Fibroblast of lung (primary cell): ENCODE measurements around the gene ORAI1. TPM values are rescaled to one million over a fixed set of nuclear protein-coding genes. Genes with fewer than 3 reads are reported as not detected.

Experiments
- DNase-seq, 2 donors: peaks; one replicate each; pipeline versions ENCODE4 v3.0.0 to v3.0.0-alpha.2; 2010; ENCODE audit warnings: low read depth in 2 of 2
- H2AFZ ChIP-seq: 2 replicates; pipeline ENCODE4 v1.5.1; 2012; ENCODE audit warnings: low read length, control low read depth, inconsistent platforms
- H3K27ac ChIP-seq: 2 replicates; pipeline ENCODE4 v1.5.1; 2011; ENCODE audit warnings: low read length, control low read depth; ENCODE audit not compliant: insufficient read depth
- H3K27me3 ChIP-seq: 2 replicates; pipeline ENCODE4 v1.5.1; 2011; ENCODE audit warnings: mild to moderate bottlenecking, low read length; ENCODE audit not compliant: control insufficient read depth, insufficient read depth
- H3K36me3 ChIP-seq: 2 replicates; pipeline ENCODE4 v1.5.1; 2011; ENCODE audit warnings: low read length; ENCODE audit not compliant: control insufficient read depth, insufficient read depth
- H3K4me1 ChIP-seq: 2 replicates; pipeline ENCODE4 v1.5.1; 2011; ENCODE audit warnings: low read length; ENCODE audit not compliant: control insufficient read depth, insufficient read depth; ENCODE audit errors: extremely low read depth
- H3K4me2 ChIP-seq: 2 replicates; pipeline ENCODE4 v1.5.1; 2011; ENCODE audit warnings: low read length, control low read depth; ENCODE audit not compliant: insufficient read depth; ENCODE audit errors: extremely low read depth
- H3K4me3 ChIP-seq, 4 experiments: fragments of 200-600 bp in 1 of 4; sonication (generic) in 1 of 4; replicated peaks in 1 of 4; 2 replicates each; pipeline ENCODE4 v1.5.1; 2011 to 2016; ENCODE audit warnings: low read length in 4 of 4, low read depth in 3 of 4, mild to moderate bottlenecking in 3 of 4, control low read depth in 2 of 4, inconsistent platforms in 1 of 4, mixed read lengths in 1 of 4; ENCODE audit not compliant: insufficient read depth in 1 of 4; ENCODE audit errors: control extremely low read depth in 1 of 4
- H3K79me2 ChIP-seq: 2 replicates; pipeline ENCODE4 v1.5.1; 2012; ENCODE audit warnings: mild to moderate bottlenecking, low read length, inconsistent platforms; ENCODE audit not compliant: control insufficient read depth, insufficient read depth
- H3K9ac ChIP-seq: 2 replicates; pipeline ENCODE4 v1.5.1; 2011; ENCODE audit warnings: mild to moderate bottlenecking, low read length, control low read depth; ENCODE audit not compliant: insufficient read depth
- H3K9me3 ChIP-seq: 2 replicates; pipeline ENCODE4 v1.5.1; 2012; ENCODE audit warnings: low read depth, low read length; ENCODE audit not compliant: control insufficient read depth, insufficient read depth
- H4K20me1 ChIP-seq: 2 replicates; pipeline ENCODE4 v1.5.1; 2011; ENCODE audit warnings: low read length; ENCODE audit not compliant: control insufficient read depth, insufficient read depth; ENCODE audit errors: extremely low read depth
- EZH2 ChIP-seq: IDR thresholded peaks from 2 replicates; pipeline ENCODE4 v1.5.1; 2012; ENCODE audit warnings: low read length, control low read depth, mild to moderate bottlenecking; ENCODE audit errors: missing control alignments
- polyA plus RNA-seq, 2 donors: library from polyadenylated mRNA; depleted of rRNA in 1 of 2; stranded (reverse) in 1 of 2; unstranded in 1 of 2; fragments of >200 nt; gene quantifications; 2 replicates each; pipeline ENCODE4 v1.2.1, GENCODE V29; 2011 to 2012; ENCODE audit warnings: missing spikeins in 1 of 2
- total RNA-seq: library from RNA; depleted of rRNA; stranded (reverse); fragments of >200 nt; gene quantifications from 2 replicates; pipeline ENCODE4 v1.2.1, GENCODE V29; 2014
- TF ChIP-seq, protein P1 (sequence below), 2 donors: IDR thresholded peaks in 1 of 2; conservative IDR thresholded peaks in 1 of 2; 1 replicate in 1 of 2; 2 replicates in 1 of 2; pipeline ENCODE4 v1.5.1; 2011 to 2012; ENCODE audit warnings: low read length in 2 of 2, control low read depth in 1 of 2, inconsistent platforms in 1 of 2, low read depth in 1 of 2, mild to moderate bottlenecking in 1 of 2

ORAI1 gene
- total and polyA plus RNA-seq, 2 donors (not counting 1 experiment from before 2014, with no cell fraction given) = 7.4 to 8.1 TPM

DNA sequence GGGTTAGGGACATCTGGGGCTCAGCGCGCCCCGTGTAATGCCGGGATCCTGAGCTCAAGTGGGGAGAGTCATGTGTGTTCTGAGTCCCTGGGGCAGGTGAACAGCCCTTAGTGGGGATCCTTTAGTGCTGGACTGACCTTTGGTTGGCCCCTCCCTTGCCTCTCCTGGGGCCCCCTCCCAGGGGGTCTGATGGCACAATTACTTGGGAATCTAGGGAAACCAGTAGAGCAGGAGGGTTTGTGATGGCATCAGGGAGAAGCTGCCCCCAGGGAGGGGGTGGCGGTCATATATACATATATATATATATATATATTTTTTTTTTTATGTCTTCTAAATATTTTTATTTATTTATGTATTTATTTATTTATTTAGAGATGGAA, 43.2 kb downstream of the ORAI1 start, which contains the start of gene MORN3:
Gene MORN3, minus strand, starts transcription at position 134 of the 380 bp plus-strand sequence. CDS start 171 bp downstream, outside the sequence.
- Histone ChIP-seq H3K27me3 (no peaks in the 10 kb centered on the region), H3K9me3 (no peaks in the 10 kb centered on the region), H3K79me2 (no peaks in the 10 kb centered on the region), H4K20me1 (no peaks in the 10 kb centered on the region), H3K27ac (no peak within 1 kb of the TSS), H3K4me2 (no peak within 1 kb of the TSS), H3K36me3 (no peaks in the 10 kb centered on the region), H3K4me1 (no peaks in the 10 kb centered on the region), H3K4me3 (no peak within 1 kb of the TSS), H3K9ac (no peak within 1 kb of the TSS), H2AFZ (no peak within 1 kb of the TSS)
- no peak for DNase-seq
- no peak for TF ChIP-seq EZH2
- TF ChIP-seq, protein P1, sequence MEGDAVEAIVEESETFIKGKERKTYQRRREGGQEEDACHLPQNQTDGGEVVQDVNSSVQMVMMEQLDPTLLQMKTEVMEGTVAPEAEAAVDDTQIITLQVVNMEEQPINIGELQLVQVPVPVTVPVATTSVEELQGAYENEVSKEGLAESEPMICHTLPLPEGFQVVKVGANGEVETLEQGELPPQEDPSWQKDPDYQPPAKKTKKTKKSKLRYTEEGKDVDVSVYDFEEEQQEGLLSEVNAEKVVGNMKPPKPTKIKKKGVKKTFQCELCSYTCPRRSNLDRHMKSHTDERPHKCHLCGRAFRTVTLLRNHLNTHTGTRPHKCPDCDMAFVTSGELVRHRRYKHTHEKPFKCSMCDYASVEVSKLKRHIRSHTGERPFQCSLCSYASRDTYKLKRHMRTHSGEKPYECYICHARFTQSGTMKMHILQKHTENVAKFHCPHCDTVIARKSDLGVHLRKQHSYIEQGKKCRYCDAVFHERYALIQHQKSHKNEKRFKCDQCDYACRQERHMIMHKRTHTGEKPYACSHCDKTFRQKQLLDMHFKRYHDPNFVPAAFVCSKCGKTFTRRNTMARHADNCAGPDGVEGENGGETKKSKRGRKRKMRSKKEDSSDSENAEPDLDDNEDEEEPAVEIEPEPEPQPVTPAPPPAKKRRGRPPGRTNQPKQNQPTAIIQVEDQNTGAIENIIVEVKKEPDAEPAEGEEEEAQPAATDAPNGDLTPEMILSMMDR (conservative IDR thresholded peaks at IDR 0.05 in 1 of 2, IDR thresholded peaks at IDR 0.05 in 1 of 2; ENCODE audit: low read depth in 1 of 2, low read length in 2 of 2) = no peak

- Histone ChIP-seq H3K4me2 (peak overlapping the region; percentile 44), H3K9ac (no peak overlapping the region), H3K9me3 (no peaks in the 10 kb centered on the region), H4K20me1 (no peaks in the 10 kb centered on the region), H3K27me3 (no peaks in the 10 kb centered on the region), H3K4me3 (peak overlapping the region in 1 of 4 experiments; percentile 67), H3K27ac (no peak overlapping the region), H3K36me3 (no peaks in the 10 kb centered on the region), H3K79me2 (no peaks in the 10 kb centered on the region), H3K4me1 (no peaks in the 10 kb centered on the region), H2AFZ (peak overlapping the region; percentile 59)
- no peak for DNase-seq
- TF ChIP-seq, protein P1 (conservative IDR thresholded peaks at IDR 0.05 in 1 of 2, IDR thresholded peaks at IDR 0.05 in 1 of 2; ENCODE audit: low read depth in 1 of 2, low read length in 2 of 2) = no peak
- TF ChIP-seq EZH2 = no peak
Observed at GRCh38 chr12:121673013-121673511, 46.7 kb downstream of the ORAI1 start.

- Histone ChIP-seq H2AFZ (no peak overlapping the region), H4K20me1 (no peaks in the 10 kb centered on the region), H3K27me3 (no peaks in the 10 kb centered on the region), H3K36me3 (no peaks in the 10 kb centered on the region), H3K27ac (no peak overlapping the region), H3K4me3 (no peak overlapping the region), H3K79me2 (no peaks in the 10 kb centered on the region), H3K4me2 (no peak overlapping the region), H3K9ac (no peak overlapping the region), H3K9me3 (no peaks in the 10 kb centered on the region), H3K4me1 (no peaks in the 10 kb centered on the region)
- no peak for DNase-seq
- no peak for TF ChIP-seq EZH2
- TF ChIP-seq, protein P1 (conservative IDR thresholded peaks at IDR 0.05 in 1 of 2, IDR thresholded peaks at IDR 0.05 in 1 of 2; ENCODE audit: low read depth in 1 of 2, low read length in 2 of 2) = no peak
Observed at GRCh38 chr12:121676190-121676589, 49.9 kb downstream of the ORAI1 start.
